GM19240 (cell line): ENCODE data around the gene ICAM3.

ENCODE experiments used
- DNase-seq: peaks from one replicate; pipeline ENCODE4 v3.0.0; 2011; ENCODE audit warnings: low spot score; ENCODE audit not compliant: insufficient read length

ICAM3 gene

GRCh38 chr19:10291554-10292205 lies 47.7 kb downstream of the ICAM3 start:
- DNase-seq = no peak

GRCh38 chr19:10290876-10291553 lies 48.4 kb downstream of the ICAM3 start:
- DNase-seq = no peak

- no peak for DNase-seq
Measured at GRCh38 chr19:10290357-10290875, 49.0 kb downstream of the ICAM3 start.

GRCh38 chr19:10289836-10290356 lies 49.5 kb downstream of the ICAM3 start, which contains the start of gene ICAM5:
TSS of gene ICAM5 (plus strand) at chr19:10289952. CDS start at chr19:10290044, 92 bp downstream.
- DNase-seq = no peak

- no peak for DNase-seq
Measured at GRCh38 chr19:10289167-10289835, 50.1 kb downstream of the ICAM3 start.

GRCh38 chr19:10288662-10289166 lies 50.7 kb downstream of the ICAM3 start:
- DNase-seq = no peak

- no peak for DNase-seq
Measured at GRCh38 chr19:10286803-10287737, 52.4 kb downstream of the ICAM3 start, which contains the start of gene ICAM4. TSS of gene ICAM4 (plus strand) at chr19:10286955. CDS start at chr19:10287013, 58 bp downstream.

GRCh38 chr19:10285393-10285792 lies 54.0 kb downstream of the ICAM3 start:
- DNase-seq = no peak

- DNase-seq = no peak
Measured at GRCh38 chr19:10284960-10285278, 54.5 kb downstream of the ICAM3 start.

GRCh38 chr19:10284065-10284959 lies 55.1 kb downstream of the ICAM3 start:
- no peak for DNase-seq
